Stimulated activated CD8-positive, alpha-beta memory T cell treated with anti-CD3 and anti-CD28 coated beads, Interleukin-7, amount 100 ng/mL, for 24 hours (primary cell): ENCODE results near the gene LYPD6B.

Experiments used
- DNase-seq: peaks from one replicate; pipeline ENCODE4 v3.0.0-alpha.2; 2020; ENCODE audit warnings: low read depth

The LYPD6B gene

DNA sequence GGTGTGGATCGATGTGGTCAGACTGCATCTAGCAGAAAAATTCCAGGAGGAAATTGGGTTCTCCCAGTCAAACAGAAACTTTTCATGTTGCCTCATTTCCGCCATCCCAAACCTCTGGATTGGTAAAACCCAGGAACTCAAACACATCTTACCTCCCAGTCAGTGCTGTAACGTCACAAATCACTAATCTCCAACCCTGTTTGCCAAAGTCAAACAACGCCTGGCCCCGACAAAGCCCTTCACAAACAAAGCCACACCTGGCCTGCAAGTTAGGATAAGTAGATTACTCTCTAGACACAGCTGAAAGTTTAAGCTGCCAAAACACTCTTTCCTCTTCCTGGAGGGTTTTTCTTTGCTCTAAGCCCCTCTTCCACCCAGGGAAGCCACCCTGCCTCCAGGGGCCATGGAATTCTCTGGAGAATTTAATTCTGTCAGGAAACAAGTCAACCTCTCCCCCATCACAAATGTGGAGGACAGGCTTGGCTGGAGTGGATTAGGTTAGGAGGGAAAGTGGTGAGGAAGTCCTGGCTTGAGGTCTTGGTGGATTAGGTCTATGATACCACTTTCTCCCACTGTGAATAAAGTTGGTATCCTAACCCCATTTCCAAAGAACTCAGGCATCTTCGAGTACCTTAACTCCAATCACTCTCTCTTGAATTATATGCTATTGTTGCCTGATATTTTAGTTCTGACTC lies 86.7 kb downstream of the LYPD6B start:
- DNase-seq = no peak

DNA sequence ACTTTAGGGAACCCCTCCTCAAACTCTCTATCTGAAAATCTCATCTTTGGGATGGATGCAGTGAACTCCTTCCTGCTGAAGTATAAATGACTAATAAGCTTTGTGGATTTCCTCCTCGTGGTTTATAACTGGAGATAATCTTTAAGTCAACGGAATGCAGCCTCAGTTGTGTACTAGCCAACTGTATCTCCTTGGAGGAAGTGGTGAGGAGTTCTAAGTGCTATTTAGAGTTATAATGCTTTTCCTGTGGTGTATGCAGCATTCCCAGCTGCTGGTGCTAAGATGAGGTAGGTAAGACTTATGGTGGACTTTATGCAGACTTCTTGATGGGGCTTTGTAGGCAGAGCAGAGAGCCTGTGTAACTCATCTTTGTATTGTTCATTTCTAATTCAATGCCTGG lies 90.9 kb downstream of the LYPD6B start:
- no peak for DNase-seq

DNA sequence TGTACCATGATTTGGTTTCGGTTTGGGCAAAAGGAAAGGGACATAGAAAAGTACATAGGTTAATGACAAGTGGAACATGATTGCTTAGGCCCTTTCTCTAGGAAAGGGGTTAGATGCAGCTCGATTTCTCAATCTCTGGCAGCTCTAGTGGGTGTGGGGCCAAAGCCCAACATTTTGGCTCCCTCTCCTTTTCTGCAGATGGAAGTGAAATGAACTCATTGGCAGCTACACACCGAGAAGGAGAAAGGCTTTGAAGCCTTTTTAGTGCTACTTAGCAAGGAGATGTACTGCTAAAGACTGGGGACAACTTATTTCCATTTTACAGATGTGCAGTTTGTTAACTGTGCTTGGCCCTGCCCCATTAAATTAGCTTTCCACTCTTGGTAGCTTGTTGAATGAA lies 93.8 kb downstream of the LYPD6B start:
- DNase-seq = no peak

DNA sequence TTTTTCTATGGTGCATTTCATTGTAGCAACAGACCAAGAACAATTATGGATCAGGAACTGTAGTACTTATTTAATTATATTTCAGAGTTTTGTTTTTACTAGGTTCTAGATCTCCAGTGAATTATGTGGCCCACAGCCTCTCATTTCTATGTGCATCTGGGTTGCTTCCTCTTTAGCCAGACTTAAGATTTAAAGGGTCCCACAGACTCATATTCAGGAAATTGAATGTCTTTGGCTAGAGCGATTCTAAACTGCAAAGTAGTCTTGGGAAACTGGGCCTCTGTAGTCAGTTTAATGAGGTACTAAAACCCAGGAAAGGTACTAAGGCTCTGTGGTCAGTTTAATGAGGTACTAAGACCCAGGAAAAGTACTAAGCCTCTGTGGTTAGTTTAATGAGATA lies 94.4 kb downstream of the LYPD6B start:
- DNase-seq = no peak

DNA sequence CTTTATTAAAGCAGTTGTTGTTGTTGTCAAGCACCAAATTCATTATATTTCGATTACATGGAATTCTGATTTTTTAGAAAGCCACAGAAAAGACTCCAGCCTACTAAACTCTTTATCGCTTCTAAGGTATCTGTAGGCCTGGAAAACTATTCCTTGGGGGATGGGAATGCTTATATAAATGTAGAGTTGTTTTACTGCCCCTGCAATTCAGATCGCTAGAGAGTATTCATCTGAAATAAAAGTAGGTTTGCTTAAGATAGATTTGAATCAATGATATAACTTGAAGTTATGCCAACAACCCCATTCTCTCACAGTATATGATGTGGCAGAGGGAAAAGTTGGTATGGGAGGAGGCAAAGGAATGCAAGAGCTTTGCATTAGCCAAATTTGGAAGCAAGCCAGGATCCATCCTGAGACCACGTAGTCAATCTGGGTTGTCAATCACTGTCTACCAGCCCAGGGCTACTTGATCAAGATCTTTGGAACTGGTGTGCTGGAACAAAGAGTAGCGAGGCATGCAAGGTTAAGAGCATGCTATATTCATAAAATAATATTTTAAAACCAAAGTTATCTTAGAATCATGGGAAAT lies 95.9 kb downstream of the LYPD6B start:
- DNase-seq = no peak

DNA sequence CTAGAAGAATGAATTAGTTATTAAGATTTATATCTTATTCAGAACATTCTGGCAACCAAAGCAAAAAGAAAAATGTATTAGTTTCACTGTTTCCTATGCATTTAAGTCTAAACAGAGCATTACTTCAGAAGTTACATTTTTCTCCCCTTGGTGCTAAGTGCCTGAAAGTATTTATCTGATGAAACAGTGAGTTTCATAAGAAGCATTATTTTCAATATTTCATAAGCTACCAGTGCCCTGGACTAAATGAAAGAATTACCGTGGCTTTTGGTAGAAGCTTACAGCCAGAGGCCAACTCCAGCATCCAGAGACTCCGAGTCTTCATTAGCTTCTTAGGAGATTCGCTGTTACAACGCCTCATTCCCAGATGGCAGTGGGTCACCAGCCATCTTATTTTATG lies 97.6 kb downstream of the LYPD6B start:
- no peak for DNase-seq

DNA sequence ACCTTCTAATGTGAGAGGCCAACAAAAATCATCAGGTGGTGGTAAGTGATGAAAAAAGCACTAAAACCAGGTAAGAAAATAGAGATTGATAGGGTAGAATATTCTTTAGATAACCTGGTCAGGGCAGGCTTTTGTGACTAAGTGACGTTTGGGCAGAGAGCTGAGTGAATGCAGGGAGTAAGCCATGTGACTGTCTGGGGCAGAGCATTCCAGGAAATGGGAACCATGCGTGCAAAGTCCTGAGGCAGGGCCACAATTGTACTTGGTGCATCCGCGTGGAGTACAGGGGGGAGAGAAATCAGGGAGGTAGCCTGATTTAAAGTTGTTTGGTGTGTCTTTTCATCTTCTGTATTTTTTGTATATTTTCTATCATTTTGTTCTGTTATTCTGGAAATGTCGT lies 102.5 kb downstream of the LYPD6B start:
- DNase-seq = no peak

DNA sequence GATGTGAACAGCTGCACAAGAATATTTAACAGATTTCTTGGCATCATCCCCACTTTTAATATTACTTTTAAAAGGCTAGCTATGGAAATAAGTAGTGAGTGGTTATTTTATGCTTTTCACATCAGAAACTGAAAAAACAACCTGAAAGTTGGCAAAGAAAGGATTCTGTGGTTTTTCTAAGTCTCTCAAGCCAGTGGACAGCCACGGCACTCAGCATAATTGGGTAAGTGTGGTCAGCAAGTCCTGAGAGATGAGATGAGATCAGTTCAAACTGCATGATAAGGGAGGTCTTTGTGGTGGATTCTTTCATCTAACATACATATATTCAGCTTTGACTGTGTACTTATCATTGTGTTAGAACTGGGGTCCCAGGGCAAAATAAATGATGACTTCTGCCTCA lies 105.2 kb downstream of the LYPD6B start:
- no peak for DNase-seq

DNA sequence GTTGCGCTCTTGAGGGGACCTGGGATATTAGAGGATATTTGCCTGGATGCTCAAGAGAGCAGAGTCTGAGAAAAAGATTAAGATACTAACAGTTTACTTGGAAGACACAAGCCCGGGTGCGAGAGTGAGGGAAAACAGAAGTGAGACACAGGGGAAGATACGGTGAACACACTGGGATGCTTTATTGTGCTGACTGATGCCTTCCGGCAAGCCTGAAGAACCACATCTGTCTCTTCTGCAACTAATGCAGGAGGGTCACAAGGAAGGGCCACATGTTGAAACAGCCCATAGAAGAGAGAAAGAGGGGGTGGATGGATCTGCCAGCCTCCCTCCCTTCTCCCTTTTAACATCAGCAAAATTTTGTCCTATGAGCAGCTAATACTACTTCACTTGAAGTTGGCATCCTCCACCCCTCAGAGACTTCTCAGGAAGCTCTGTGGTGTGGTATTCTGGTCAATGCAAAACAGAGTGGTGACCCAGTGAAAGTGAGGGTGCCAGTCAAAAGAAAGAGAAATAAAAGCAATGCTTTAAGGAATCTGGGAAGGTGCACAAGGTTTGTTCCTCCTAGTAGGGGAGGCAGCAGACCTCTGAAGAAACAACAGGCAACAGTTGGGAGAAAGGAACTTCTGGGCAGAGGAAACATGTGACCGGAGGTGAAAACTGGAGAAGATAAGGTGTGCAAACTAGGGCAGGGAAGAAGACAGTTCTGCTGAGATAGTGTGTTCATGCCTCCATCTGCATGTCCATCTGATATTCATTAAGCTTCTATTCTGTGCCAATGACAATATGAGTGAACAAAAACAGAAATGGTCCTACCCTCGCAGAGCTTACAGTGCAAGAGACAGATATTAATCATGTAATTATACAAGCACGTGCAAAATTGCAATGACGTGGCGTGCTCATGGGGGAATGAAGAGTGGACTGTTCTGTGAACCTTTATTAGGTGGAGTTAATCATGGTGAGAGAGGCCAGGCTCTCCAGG lies 107.1 kb downstream of the LYPD6B start:
- no peak for DNase-seq

DNA sequence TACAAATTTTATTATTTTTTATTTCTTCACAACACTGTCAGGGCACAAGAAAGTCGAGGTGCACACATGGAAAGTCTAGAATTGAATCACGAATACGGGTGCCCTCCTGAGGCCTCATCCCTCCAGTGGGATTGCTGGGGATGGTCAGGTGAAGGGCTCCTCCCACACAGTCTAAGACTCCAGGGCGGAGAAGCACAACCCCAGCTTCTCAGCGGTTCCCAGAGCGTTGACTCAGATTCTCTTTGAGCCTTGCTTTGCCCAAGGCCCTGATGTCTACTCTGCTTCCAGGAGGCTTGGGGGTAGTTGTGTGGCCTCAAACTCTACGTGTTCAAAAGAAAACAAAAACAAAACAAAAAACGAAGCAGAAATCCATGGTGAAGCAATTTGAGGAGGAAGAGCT lies 108.4 kb downstream of the LYPD6B start:
- DNase-seq = no peak

DNA sequence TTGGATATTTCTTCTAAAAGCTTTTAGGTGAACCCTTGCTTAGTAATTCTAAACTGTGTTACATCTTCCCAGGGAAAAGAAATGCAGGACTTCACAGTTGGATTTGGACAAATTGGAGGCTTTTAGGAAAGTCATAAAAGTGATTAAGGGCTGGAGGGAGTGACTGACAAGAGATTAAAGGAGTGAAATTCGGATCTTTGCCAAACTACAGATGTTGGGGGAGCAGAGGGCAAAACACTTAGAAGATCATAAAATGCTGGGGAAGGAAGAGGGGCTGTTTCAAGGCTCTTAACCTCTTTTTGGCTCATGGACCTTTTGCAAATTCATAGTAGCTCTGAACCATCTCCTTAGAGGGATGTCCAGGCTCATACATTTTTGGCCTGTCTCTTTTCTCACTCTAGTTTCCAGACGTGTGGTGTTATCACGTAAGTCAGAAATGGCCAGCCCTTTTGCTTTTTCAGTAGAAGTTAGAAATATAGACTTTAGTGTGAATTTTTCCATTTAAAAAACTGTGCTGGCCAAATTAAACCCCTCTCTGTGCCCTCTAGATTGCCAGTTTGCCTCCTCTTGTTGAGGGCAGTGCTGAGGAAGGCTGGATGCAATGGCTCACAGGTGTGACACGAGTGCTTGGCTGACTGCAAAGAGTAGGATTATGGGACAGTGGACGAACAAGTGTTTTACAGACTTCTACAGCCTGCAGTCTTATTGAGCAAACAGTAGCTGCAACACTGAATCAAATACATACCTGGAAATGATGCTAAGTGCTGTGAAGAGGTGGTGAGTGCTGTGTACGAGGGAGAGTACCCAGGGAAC lies 109.9 kb downstream of the LYPD6B start:
- no peak for DNase-seq

DNA sequence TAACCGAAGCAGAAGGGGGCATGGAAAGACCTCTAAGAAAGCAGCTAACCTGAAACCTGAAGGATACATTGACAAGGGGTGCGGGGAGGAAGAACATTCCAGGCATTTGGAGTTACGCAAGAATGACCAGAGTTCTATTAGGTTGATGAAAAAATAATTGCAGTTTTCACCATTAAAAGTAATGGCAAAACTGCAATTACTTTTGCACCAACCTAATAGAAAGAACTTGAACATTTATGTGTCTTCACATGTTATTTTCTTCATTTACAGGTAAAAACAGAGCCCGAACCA lies 110.5 kb downstream of the LYPD6B start:
- DNase-seq = no peak

DNA sequence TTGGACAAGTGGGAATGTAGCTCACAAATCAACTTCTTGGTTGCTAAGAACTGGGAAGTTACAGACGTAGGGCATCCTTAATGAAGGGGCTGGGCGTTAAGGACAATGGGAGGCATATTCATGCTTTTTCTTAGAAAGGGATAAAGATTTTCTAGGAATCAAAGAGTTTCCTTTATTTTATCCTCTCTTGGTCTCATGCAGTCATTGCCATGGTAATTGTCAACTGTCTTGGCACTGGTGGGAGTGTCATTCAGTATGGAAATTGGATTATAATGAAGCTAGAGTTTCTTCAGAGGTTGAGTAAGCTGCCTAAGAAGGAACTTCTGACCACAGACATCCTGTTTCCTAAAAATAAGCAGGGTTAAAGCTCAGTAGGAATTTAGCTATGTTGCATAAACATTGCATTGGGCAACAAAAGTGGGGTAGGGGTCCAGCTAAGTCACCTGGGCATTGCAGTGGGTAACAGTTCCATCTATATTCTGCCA lies 114.0 kb downstream of the LYPD6B start:
- DNase-seq = no peak

DNA sequence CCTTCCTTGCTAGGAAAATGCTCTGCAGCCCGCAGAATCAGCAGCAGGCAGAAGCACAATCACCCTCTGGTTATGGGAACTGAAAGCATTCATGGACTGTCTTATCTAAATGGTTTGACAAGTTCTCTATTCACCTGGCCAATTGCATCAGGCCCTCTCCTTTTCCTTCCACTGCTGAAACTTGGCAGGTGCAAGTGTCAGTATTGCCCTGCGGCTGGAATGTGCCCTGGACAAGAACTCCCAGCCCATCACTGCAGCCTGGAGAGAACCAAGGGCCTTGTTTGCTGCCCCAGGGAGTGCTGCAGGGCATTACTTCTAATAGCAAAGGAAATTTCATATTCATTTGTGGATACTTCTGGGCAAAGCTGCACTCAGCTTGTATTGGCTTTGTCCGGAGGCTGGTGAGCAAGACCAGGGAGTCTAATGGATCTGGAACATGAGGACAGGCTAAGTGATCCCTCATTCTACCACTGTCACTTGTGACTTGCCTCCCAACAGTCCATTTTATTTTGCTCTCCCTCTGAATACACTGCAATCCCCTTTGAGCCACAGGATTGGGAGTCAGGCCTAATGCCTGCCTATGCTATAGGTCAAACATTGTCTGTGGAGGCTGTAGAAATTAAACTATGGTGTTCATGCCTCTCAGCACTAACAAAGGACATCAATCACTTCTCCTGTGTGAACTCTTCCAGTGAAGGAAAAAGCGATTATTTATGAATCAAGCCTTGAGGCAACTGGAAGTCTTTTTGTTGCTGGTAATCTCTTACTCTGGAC lies 116.9 kb downstream of the LYPD6B start:
- no peak for DNase-seq

DNA sequence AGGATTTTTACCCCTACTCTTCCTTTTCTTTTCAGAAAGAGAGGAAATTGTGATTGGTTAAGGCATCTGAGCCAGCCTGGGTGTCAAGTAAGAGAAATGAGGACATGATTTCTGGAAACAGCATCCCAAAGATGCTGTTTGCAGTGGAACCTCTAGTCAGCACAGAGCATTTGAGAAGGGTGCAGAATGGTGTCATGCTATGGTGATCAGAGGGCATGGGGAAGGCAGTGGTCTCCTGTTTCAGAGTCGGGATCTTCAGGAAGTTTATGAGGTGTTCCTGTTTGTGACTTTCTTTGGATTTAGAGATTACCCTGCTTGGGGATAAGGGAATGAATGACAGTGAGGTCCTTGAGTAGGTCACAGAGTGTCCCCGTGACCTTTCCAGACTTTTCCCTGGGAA lies 117.5 kb downstream of the LYPD6B start:
- no peak for DNase-seq

DNA sequence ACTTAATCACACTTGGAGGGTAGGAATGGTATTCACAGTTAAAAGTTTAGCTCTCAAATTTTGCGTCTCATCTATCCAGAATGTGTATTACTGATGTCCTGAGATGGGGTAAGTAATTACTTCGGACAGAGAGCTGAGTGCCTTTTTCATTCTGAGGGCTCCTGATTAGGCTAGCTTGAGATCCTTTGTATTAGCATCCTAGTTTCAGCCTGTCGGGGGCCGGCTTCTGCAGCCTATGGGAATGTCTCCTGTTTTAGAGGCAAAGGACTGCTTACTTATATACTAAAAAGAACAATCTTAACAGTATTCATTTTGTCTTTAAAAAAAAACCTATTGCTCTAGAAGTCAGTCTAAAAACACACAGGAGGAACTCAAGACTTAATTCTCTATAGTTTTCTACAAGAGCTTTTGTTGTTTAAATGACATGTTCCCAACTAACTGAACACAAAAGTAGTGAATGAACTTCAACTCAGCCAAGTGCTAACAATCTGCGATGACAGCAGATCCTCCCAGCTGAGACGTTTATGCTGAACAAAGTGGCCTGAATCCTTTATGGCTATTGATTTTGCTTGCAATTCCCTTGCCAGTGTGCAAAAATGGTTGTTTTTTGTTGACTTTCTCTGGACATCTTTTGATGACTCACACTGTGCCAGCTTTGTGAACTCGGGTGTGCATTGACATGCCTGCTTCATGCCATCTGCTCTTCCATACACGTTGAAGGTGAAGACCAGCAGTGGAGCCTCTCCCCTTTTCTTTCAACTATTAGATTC lies 118.7 kb downstream of the LYPD6B start:
- DNase-seq = no peak

DNA sequence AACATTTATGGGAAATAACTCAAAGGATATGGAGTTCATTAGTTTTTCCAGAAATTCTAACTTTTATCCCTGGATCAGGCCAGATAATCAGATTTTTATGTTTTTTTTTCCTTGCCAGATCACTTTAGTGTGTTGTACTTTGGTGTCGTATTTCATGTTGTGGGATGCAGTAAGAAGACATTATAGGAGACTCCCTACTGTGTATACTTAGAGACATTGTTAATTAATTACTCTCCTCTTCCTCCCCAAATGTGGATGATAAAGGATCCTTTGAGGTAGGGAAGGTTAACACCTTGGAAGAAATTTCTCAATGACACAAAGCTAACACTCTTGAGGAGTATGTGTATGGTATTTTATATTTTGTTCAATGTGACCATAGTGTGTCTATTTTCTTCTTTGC lies 120.5 kb downstream of the LYPD6B start:
- DNase-seq = no peak

DNA sequence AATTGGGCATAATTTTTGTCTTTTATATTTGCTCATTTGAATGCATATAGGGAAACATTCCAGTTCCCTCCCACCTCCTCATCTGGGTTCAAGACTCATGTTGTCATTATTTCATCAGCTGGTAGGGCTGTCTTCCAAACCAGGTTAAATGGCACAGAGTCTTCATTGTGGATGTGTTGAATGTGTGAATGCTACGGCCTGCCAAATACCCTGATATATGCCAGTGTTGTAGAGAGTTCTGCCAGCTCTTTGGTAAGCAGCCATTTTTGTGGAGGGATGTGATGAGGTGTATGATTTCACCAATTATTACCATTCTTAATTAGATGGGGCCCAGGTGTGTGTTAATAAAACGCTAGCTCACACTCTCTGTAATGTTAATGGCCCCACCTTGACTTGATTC lies 121.7 kb downstream of the LYPD6B start:
- DNase-seq = no peak

DNA sequence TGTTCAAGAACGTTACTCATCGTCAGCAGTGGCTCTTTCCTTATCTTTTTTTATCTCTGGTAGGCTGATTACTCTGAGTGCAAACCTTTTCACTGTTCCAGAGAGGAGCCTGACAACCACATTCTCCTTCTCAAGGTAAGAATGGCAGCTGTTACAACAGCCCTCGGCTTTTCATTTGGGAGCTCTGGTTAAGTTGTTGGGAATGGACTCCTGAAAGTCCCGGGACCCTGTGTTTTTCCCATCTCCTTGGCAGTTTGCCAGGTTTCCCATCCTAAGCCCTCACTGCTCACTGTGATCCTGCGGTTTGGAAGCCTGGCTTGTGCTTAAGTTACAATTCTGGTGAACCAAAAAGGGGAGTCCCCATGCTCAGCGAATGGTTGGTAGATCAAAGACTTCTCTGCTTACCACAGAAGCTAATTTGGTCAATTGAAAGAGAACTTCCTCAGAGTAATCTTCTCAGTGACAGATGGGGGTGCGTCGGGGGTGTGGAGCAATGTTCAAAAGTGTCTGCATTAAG lies 122.3 kb downstream of the LYPD6B start:
- DNase-seq = no peak

DNA sequence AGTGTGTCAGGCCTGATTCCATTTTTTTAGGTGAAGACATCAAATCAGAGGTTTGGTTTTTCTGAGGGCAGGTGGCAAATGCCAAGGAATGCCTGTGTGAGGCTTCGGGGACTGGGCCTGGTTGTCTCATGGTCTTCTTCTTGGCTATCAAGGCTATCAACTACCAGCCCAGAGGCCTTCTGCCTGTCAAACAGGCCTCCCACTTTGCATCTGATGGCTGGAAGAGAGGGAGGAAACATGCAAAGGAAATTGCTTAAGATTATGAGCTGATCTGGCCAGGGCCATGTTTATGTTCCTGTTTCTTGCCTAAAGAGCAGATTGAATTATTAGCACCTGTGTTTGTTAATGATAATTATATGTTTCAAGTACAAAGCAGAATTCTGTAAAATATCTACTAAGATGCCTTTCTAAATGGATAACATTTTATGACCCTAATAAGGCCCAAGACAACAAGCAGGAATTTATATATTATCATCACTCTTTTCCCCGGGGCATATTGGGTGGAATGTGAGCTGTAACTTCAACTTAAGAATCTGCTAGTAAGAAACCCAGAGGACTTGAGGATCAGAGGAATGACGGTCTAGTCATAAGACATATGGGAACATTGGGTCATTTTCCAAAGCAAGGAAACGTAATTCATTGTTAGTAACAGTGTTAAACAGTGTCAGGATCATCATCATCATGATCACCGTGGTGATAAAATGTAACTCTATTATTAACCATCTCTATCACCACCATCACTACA lies 123.2 kb downstream of the LYPD6B start:
- no peak for DNase-seq
